ENCODE results near the gene DUOXA2.
"Not testable (repeated sequence)": the region's sequence is repeated elsewhere in the genome, so short reads cannot be mapped to it uniquely, and the experiment has no call there.

DUOXA2 gene

DNA sequence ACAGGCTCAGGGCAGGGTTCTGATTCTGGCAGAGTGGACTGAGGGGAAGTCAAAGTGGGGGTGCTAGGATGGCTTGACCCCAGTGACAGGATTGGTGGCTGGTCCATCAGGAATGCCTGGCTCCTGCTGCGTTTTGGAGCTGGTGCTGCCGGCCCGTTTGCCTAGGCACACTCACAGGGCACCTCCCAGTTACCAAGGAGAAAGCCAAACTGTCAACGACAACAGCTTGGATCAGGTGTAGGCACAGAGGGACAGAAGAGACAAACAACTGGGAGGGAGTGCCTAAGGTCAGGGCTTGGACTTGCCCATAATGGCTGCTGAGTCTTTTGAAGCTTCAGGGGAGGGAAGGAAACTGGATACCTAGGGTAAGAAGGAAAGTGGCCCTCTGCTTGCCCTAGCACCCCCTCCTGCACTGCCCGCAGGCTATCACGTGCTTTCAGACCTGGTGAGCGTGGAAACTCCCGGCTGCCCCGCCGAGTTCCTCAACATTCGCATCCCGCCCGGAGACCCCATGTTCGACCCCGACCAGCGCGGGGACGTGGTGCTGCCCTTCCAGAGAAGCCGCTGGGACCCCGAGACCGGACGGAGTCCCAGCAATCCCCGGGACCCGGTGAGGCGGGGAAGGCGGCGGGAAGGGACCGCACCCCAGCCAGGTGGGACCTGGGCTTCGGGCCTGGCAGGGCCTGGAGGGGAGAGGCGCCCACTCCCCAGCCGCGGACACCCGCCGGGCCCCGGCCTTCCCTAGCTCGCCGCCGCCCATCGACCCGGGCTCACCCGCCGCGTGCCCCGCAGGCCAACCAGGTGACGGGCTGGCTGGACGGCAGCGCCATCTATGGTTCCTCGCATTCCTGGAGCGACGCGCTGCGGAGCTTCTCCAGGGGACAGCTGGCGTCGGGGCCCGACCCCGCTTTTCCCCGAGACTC, 20.8 kb downstream of the DUOXA2 start:
- DNase-seq (ENCODE audit: low read depth in 2 of 3, low spot score in 2 of 3): no peak

DNA sequence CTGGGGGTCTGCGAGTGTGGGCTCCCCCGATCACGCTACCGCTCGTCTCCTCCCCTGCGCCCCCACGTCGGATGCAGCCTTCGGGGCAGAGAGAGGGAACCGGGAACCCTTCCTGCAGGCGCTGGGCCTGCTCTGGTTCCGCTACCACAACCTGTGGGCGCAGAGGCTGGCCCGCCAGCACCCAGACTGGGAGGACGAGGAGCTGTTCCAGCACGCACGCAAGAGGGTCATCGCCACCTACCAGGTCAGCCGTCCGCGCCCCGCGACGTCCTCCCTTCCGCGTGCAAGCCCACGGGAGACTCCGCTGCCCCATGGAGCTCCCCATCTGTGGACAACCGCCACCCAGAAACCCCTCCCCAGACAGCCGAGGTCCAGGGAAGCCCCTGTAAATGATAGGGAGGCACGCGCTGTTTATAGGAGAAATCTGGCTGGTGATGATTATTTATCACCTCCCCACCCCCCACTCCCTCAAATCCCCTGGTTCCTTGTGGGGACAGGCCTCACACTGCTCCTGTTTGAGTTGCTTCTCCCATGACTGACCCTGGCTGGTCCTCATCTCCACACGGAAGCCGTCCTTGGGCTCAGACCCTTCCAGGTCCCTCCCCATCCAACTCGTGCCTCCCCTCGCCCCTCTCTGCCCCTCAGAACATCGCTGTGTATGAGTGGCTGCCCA, 21.7 kb downstream of the DUOXA2 start:
- not testable (repeated sequence) for DNase-seq (ENCODE audit: low read depth in 2 of 3, low spot score in 2 of 3)

DNA sequence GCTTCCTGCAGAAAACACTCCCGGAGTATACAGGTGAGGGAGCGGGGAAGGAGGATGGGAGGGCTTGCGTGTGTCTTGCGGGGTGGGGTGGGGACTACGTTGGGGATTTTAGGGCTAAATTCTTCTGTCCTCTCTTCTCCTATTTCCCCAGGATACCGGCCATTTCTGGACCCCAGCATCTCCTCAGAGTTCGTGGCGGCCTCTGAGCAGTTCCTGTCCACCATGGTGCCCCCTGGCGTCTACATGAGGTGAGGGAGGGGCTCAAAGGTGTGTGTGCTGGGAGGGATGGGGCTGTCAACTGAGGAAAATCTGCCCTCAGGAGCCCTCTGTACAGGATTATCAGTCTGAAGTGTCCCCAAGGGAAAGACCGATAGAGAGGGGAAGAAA, 22.2 kb downstream of the DUOXA2 start:
- no peak for DNase-seq (ENCODE audit: low read depth in 2 of 3, low spot score in 2 of 3)

DNA sequence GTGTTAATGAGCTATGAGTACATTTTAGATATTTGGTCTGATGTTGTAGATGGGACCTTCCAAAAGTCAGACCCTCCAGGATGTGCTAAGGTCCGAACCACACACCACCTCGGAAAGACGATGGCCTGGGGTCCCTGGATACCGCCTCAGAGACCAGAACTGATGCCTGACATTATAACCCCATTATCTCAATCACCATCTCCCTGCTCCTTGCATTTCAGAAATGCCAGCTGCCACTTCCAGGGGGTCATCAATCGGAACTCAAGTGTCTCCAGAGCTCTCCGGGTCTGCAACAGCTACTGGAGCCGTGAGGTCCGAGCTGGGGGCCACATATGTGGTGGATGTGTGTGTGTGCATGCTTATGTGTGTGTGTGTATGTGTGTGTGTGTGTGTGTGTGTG, 23.6 kb downstream of the DUOXA2 start:
- no peak for DNase-seq (ENCODE audit: low read depth in 2 of 3, low spot score in 2 of 3)

DNA sequence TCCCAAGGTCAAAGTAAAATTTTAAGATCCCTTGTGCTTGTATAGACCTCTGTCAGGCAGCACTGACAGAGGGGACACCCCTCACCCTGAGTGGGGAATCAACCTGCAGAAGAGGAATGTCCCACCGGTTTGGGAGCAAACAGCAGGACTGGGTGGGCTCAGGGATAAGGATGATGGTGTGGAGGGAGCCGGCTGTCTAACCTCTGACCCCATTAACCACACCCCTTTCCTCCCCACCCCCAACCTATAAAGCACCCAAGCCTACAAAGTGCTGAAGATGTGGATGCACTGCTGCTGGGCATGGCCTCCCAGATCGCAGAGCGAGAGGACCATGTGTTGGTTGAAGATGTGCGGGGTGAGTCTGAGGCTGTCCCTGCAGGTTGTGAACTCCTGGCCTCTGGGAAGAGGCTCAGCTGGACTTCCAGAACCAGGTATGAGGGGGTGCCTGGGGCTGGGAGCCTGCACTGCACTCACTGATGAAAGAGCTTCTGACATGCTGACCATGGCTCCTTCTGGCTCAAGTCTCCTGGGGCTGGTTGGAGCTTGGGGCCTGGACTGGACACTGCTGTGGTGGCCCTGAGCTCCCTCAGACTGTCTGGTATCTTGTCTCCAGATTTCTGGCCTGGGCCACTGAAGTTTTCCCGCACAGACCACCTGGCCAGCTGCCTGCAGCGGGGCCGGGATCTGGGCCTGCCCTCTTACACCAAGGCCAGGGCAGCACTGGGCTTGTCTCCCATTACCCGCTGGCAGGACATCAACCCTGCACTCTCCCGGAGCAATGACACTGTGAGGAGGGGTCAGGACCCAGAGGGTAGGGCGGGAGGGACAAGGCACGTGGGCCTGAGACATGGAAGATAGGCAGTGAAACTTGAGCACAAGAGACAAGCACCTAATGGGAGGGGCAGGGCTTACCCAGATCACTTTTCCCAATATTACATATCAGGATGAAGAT, 25.0 kb downstream of the DUOXA2 start:
- no peak for DNase-seq (ENCODE audit: low read depth in 2 of 3, low spot score in 2 of 3)

DNA sequence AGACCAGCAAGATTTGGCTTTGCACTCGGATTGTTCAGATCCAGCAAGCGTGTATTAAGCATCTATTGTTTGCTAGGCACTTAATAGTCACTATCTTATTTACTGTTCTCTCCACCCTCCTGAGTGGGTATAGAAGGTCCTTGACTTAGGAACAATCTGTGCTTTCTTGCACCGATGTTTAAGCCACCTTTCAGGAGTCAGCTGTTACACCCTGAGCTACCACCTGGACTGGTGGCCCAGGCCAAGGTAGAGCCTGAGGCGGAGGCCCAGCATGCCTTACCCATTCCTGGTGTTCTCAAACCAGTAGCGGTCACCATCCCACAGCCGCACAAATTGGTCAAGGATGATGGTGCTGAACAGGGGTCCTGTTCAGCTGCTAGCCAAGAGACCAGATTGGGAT, 25.6 kb downstream of the DUOXA2 start:
- no peak for DNase-seq (ENCODE audit: low read depth in 2 of 3, low spot score in 2 of 3)

DNA sequence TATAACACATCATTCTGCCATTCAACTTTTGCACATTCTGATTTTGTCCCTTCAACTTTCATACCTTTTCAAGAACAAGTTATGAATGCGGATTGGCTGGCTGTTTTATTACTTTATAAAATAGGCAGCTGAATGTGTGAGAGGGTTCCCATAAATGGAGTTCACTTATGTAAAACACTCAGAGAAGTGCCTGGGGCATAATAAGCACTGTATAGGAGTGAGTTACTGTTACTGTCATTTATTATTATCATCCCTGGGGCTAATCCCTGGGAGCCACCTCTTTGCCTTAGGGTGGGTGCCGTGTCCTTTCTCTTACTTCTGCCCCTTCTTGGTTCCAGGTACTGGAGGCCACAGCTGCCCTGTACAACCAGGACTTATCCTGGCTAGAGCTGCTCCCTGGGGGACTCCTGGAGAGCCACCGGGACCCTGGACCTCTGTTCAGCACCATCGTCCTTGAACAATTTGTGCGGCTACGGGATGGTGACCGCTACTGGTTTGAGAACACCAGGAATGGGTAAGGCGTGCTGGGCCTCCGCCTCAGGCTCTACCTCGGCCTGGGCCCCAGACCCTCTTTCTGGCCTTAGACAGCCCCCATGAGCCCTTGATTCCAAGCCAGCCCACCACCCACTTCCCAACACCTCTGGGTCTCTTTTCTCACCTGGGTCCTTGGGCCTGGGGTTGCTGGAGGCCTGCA, 26.6 kb downstream of the DUOXA2 start:
- DNase-seq (ENCODE audit: low read depth in 2 of 3, low spot score in 2 of 3): no peak

DNA sequence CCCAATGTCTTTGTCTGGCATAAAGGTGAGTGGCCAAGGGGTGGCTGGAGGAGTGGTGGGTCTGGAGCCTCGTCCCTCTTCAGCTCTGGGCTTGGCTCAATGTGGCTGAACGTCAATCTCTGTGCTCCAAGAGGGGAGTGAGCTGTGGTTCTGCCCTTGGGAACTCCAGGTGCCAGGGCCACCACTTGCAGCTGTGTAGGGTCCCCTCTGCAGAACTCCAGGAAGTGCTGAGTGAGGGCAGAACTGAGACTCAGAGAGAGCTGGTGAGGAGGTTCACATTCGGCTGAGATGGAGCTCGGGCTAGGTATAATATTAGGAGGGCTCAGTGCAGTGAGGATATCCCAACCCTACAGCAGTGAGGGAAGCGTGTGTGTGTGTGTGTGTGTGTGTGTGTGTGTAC, 27.3 kb downstream of the DUOXA2 start:
- no peak for DNase-seq (ENCODE audit: low read depth in 2 of 3, low spot score in 2 of 3)

DNA sequence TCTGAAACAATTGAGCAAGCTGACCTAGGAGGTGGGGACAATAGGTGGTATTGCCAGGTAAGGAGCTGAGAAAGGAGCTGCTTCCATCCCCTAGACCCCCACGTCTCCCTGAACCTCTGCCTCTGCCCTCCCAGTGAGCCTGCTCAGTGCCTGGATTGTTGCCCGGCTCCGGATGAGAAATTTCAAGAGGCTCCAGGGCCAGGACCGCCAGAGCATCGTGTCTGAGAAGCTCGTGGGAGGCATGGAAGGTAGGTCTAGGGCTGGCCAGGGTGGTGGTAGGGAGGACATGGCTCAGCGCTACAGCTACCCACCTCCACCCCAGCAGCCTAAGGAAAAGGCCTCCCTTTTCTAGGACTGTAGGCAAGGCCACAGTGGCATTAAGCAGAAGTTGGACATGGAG, 28.9 kb downstream of the DUOXA2 start:
- DNase-seq (ENCODE audit: low read depth in 2 of 3, low spot score in 2 of 3): no peak

DNA sequence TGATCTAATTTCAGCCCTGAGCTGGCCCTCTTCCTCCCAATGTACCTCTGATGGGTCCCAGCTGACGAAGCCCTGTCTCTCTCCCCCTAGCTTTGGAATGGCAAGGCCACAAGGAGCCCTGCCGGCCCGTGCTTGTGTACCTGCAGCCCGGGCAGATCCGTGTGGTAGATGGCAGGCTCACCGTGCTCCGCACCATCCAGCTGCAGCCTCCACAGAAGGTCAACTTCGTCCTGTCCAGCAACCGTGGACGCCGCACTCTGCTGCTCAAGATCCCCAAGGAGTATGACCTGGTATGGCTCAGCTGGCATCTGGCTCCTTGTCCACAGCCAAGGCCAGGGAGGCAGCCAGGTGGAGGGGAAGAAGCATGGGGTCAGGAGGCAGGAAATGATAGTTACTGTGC, 29.8 kb downstream of the DUOXA2 start:
- DNase-seq (ENCODE audit: low read depth in 2 of 3, low spot score in 2 of 3): no peak

DNA sequence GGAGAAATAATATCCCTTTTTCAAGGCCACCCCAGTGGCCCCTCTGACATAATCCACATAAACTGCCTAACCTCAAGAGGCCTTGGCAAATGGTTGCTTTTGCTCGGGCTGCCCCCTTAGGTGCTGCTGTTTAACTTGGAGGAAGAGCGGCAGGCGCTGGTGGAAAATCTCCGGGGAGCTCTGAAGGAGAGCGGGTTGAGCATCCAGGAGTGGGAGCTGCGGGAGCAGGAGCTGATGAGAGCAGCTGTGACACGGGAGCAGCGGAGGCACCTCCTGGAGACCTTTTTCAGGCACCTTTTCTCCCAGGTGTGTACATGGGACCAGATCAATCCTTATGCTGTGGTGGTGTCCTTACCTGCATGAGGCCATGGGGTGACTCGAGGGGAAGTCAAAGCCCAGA, 30.6 kb downstream of the DUOXA2 start:
- DNase-seq (ENCODE audit: low read depth in 2 of 3, low spot score in 2 of 3): no peak

DNA sequence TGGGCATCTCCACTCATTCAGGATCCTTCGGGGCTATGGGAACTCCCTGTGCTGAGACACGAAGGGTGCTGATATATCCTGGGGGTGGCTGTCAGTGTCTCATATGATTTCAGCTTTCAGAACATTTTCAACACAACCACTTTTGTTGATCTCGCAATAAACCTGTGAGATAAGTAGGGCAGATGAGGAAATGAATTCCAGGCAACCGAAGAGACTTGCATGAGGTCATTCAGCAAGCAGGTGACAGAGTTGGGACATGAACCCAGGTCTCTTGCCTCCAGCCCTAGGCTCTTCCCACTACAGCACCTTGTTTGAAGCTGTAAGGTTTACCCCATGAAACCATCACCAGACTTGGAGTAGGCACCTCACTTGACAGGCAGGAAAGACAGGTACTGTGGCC, 32.3 kb downstream of the DUOXA2 start:
- DNase-seq (ENCODE audit: low read depth in 2 of 3, low spot score in 2 of 3): no peak

DNA sequence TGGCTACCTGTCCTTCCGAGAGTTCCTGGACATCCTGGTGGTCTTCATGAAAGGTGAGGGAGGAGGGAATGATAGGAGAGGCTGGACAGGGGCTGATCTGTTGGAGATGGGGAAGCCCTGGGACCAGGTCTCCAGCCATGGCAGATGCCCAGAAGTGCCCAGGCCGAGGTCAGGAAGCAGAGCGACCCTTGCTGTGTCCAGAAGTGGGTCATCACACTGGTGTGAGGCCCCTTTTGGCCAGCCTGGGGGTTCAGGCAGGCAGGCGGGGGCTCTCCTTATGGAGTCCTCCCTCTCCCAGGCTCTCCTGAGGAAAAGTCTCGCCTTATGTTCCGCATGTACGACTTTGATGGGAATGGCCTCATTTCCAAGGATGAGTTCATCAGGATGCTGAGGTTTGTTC, 33.5 kb downstream of the DUOXA2 start:
- no peak for DNase-seq (ENCODE audit: low read depth in 2 of 3, low spot score in 2 of 3)

DNA sequence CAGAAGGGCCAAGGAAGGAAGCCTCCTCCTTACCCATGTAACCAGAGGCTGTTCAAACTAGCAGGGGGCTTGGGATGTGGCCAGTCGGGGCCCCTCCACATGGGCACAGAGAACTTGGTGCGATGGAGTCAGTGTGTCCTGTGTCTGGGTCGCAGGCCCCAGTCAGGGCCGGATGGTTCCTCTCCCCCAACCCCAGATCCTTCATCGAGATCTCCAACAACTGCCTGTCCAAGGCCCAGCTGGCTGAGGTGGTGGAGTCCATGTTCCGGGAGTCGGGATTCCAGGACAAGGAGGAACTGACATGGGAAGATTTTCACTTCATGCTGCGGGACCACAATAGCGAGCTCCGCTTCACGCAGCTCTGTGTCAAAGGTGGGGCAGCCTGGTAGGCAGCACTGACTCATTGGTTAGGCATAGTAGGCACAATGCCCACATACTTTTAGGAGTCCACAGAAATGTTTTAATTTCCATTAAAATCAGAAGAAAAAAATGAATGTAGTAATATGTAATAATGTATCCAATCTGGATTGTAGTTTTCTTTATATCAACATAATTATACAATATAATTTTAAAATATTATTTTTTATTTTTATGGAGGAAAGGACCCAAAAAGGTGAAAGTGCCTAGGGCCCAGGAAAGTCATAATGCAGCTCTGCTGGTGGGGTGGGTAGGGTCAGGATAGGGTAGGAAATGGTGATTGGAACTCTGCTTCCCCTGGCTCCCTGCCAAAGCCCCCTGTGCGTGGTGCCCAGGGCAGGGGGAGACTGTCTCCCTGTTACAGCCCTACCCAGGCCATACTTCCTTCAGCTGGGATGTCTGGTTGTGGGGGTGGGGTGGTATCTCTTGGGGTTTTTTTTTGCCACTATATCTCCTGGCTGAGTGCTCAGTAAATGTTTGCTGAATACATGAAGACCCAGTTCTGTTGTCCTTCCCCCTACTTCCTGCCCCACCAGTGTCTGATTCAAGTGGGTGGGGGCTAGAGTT, 34.2 kb downstream of the DUOXA2 start:
- DNase-seq (ENCODE audit: low read depth in 2 of 3, low spot score in 2 of 3): no peak

DNA sequence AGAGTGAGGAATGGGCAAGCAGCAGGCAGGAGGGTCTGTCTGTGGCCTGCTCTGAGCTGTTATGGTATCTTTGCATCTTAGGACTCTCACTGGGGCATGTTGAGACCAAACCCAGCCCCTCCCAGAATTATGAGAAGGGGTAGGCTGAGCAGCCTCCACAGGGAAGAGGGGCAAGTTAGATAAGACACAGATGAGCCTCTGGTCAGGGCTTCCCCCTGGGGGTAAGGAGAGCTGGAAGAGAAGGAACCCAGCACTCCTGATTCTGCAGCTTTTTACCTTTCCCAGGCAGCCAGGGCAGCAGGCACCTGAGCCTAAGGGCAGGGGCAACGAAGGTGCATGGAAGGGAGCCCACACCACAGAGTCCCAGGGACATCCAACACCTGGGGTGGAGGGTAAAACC, 34.9 kb downstream of the DUOXA2 start:
- no peak for DNase-seq (ENCODE audit: low read depth in 2 of 3, low spot score in 2 of 3)

DNA sequence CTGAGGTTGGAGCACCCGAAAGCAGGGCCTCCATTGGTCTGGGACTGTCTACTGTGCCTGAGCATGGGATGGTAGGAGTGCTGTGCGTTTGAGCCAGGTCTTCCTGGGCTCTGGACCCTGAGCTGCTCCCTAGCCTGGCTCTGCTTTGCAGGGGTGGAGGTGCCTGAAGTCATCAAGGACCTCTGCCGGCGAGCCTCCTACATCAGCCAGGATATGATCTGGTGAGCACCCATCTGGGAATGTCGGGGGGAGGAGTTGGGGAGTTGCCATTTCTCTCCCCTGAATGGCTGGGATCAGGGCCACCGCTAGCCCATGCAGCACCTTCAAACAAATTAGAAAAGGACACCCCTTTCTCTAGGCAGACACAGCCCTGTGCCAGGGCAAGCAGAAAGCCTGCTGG, 36.4 kb downstream of the DUOXA2 start:
- no peak for DNase-seq (ENCODE audit: low read depth in 2 of 3, low spot score in 2 of 3)

DNA sequence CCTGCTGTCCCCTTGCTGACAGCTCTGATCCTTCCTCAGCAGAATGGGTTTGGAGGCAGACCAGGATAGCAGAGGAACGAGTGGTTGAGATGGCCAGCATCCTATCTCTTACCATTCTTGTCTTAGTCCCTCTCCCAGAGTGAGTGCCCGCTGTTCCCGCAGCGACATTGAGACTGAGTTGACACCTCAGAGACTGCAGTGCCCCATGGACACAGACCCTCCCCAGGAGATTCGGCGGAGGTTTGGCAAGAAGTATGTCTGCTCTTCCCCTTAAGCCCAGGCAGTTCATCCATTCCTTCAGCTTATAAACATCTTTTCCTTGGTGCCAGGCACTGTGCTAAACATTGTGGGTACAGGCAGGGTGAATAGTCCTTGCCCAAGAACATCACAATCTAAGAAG, 36.9 kb downstream of the DUOXA2 start:
- DNase-seq (ENCODE audit: low read depth in 2 of 3, low spot score in 2 of 3): no peak

DNA sequence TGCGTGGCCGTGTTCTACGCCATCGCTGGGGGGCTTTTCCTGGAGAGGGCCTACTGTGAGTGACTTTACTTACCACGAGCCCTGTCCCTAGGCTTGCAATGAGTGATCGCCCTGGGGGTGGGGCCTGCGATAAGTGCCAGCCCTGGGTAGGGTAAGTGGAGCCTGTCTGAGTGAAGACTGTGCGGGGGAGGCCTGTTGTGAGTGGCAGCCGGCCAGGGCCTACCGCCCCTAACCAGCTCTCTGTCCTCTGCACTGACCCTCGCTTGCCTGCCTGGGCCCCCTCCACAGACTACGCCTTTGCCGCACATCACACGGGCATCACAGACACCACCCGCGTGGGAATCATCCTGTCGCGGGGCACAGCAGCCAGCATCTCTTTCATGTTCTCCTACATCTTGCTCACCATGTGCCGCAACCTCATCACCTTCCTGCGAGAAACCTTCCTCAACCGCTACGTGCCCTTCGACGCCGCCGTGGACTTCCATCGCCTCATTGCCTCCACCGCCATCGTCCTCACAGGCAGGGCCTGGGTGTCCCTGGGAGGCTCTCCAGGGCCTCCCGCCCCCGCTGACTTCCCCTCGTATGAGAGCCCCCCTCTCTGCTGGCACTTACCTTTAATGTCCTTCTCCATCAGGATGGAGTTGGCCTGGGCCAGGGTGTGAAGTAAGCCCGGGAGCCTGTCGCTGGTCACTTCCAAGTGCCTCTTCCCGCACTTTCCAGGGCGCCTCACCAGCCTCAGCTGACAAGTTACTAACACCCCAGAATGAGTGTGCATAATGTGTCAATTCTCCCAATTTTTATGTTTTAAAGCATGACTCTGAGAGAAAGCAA, 38.1 kb downstream of the DUOXA2 start:
- no peak for DNase-seq (ENCODE audit: low read depth in 2 of 3, low spot score in 2 of 3)

DNA sequence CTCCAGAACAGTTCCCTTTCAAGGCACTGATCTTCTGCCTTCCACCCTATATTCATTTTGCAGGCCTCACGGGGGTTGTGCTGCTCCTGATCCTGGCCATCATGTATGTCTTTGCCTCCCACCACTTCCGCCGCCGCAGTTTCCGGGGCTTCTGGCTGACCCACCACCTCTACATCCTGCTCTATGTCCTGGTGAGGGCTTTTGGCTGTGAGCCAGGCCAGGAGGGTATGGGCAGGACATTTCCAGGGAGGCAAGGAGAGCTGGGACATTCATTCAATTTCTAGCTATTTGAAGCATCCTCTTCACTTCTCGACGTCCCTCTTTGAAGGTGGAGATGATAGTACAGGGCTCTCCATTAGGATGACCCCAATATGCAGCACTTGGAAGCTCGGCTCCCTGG, 41.6 kb downstream of the DUOXA2 start:
- no peak for DNase-seq (ENCODE audit: low read depth in 2 of 3, low spot score in 2 of 3)

Measured in activated CD8-positive, alpha-beta memory T cell treated with anti-CD3 and anti-CD28 coated beads for 48 hours (primary cell).